CD4-positive, alpha-beta T cell treated with Interleukin-21 for 1 hour (primary cell): ENCODE measurements around the gene ERC2.

Experiments
- DNase-seq: peaks from one replicate; pipeline ENCODE4 v3.0.0-alpha.2; 2020

ERC2 gene

DNA sequence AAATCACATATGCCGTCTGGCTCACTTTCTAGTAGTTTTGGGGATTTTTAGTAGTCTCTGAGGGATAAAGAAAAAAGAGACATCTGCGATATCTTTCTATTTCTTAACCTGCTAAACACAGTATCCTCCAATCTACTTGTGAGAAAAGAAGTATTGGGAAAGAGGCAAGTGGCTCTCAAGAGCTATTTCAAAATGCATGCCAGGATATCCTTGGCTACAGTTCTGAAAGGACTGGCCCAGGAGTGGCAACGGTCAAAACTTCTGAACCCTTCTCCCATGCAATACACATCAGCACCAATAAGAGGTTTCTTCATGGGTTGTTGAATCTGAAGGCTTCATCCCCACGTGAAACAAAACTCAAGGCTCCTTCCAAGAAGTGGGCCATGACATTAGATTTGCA is 777.1 kb downstream of the ERC2 start:
- DNase-seq, result no peak

DNA sequence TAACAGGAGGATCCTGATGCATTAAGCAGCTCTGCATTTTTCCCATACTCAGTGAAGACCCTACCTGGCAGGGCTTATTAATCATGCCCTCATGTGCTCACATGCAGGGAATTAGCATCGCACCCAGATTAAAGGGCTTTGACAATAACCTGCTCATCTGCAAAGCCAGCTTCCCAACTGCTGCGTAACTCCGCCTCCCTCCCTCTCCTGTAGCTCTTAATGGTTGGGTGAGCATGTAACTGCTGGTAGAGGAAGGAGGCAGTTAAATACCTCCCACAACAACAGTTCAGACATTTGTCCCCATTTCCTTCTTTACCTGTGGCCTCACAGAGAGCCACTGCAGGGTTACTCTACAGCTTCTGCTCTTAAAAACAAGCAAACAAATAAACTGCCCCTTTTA is 777.5 kb downstream of the ERC2 start:
- no peak for DNase-seq

DNA sequence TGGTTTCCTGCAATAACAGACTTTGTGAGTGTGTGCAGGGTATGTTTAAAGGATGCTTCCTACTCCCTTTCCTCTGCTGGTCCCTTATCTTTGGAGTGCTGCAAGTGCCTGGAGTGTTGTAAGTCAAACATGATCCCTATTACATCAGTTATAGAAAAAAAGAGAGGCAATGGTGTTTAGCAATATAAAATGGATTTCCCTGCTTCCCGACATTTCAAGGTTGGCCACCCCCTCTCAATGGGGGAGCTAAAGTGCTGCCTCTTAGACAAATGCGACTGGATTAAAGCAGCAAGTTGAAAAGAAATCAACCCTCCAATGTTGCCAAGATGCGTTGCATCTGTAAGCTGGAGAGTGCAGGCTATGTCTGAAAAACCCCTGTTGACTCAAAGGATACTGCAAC is 778.1 kb downstream of the ERC2 start:
- DNase-seq, result no peak

- no peak for DNase-seq
Measured at GRCh38 chr3:55688154-55688553, 780.1 kb downstream of the ERC2 start.

DNA sequence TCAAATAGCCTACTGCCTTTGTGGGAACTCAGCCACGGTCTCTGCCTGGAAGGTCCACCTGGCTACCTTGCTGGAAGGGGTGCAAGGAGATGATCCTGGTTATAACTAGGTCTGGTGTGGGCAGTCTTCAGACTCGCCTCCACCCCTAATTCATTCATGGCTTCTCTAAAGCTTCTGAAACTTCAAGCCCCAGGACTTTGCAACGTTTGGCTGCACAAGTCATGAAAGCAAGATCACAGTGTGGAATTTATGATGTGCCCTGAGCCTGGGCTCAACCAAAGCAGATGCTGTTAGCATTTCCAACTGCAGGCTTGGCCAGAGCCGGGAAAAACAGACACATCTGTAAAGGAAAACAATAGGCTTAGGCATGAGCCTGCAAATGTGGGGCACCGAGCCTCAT is 780.7 kb downstream of the ERC2 start:
- no peak for DNase-seq

DNA sequence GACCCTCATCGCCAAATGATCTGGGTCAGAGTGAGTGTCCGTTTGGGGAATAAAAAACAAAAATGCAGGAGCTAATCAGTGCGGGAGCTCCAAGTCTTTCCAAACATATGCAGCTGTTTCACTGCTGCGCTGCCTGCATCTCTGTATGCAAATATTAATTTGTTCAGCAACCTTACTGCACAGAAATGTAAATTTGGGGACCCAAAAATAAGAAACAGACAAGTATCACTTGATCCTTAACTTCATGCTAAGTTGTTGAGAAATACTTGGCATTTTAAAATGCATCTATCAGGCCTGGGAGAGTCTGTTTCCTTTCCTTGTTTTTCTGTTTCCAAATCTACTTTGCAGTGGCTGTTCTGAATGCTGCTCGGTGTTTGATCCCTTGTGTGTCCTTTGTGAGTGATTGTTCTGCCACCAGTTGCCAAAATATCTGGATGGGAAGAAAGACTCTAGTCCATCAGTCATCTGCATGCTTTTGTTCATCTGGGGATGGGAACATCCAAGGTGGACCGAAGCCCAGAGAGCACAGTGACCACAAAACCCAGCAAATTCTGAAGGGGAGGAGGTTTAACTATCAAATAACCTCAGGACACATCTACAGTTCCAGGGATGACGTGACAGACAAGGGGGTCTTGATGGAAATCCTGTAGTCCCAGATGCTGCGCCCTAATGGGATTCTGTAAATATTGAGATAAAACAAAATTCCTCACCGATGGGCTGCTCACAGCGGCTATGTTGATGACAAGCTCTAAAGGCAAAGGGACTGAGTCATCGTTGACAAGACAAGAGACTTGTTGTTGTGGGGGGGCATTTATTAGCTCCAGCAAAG is 781.6 kb downstream of the ERC2 start:
- DNase-seq, result no peak

DNA sequence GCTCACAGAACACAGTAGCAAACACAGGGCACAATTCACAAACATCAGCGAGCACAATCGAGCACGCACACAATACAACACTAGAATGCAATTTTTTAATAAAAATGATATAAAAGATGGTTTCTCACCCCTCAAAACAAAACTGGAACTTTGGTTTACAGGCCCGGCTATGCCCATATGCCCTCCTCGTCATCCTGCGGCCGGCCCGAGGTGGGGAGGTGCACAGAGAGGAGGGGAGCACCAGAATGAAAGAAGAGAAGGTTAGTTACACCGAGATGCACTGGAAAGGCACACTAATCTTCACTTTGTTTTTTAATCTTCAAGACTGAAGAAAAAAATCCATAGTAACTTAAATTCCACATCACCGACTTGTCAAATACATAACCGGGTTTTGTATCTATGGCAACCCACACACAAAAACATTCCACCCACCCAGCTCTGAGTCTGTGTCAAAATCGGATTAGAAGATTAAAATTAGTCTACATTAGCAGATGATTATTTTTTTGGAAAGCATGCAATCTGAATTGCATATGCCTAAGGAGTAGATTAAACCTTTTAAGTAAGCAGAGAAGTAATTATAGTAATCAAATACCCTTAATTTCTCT is 784.5 kb downstream of the ERC2 start:
- no peak for DNase-seq

- DNase-seq, result no peak
Measured at GRCh38 chr3:55682461-55682860, 785.8 kb downstream of the ERC2 start.

DNA sequence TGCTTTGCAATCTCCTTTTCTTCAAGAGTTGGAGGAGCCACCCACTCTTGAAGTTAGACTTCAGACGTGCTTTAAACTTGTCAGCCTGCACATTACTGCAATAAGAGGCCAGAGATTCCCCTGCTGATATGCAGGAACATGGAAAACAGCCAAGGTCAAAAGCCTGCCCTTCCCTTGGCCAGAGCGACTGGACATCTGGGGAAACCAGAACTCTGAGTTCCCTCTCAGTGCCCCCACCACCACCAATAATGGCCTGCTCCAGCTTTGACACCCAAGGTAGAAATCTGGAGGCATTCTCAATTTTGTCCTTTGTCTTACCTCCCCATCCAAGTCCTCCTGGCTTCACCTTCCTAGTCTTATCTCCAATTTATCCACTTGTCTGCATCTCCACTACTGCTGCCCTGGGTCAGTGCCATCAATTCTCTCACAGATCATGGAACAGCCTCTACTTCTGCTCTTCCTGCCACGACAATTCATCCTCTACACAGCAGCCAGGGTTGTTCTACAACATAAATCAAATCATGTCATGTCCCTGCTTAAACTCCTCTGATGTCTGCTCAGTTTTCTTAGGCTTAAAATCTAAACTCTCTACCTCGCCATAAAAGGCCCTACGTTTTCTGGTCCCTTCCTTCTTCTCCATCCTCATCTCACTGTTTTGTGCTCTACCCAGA is 789.6 kb downstream of the ERC2 start:
- no peak for DNase-seq

- no peak for DNase-seq
Measured at GRCh38 chr3:55676643-55677042, 791.6 kb downstream of the ERC2 start.

DNA sequence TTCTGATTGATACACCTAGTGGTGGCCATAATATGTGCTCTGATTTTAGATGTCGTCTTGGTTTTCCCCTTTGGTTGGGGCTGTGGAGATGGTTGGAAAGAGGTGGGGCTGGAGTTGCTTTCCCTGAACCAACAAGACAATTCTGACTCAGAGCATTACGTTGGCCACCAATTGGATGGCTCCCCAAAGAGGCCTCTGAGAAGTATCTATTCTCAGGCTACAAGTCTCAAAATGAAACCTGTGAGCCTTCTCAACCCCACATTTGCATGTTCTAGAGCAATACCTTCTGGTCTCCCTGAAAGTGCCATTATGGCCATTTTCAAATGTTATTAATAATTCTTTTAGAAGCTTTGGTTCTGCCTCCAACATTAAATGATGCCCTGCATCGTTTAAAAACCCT is 792.8 kb downstream of the ERC2 start:
- DNase-seq, result no peak

- DNase-seq, result no peak
Measured at GRCh38 chr3:55673764-55674163, 794.5 kb downstream of the ERC2 start.

GRCh38 chr3:55669133-55669532 is 799.1 kb downstream of the ERC2 start:
- DNase-seq, result no peak

DNA sequence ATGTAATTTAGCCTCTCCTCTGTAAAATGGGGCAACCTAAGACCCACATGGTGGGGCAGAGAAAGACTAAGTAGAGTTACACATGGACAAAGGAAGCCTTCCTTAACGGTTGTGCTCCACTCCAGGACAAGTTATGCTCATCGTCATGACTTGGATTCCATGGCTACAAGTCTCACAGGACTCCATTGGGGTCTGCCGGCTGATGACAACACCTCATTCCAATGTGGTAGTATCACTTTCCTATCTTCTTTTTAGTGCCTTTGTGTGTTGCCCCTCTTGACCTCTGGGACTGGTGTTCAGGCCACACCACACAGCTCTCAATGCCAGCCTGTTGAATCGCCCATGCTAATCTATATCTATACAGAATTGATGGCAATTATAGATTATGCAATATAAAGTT is 799.9 kb downstream of the ERC2 start:
- no peak for DNase-seq

DNA sequence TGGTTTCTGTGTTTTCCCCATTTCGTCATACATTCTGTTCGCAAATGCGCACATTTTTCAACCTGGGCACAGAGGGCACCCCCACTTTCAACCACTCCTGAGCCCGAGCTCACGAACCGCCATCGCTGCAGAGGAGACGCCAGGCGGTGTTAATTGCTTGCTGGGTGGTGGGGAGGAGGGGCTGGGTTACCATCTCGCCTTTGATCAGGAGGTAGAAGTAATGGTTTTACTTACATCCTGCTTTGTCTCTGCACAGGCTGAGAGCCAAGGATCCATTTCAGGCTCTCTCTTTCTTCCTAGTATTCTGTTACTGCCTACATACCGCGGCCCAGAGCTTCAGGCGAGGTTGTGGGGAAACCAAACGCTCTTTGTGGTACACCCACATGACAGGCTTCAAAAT is 803.9 kb downstream of the ERC2 start:
- no peak for DNase-seq

- DNase-seq, result no peak
Measured at GRCh38 chr3:55662683-55663082, 805.6 kb downstream of the ERC2 start.

- DNase-seq, result no peak
Measured at GRCh38 chr3:55661571-55661970, 806.7 kb downstream of the ERC2 start.

DNA sequence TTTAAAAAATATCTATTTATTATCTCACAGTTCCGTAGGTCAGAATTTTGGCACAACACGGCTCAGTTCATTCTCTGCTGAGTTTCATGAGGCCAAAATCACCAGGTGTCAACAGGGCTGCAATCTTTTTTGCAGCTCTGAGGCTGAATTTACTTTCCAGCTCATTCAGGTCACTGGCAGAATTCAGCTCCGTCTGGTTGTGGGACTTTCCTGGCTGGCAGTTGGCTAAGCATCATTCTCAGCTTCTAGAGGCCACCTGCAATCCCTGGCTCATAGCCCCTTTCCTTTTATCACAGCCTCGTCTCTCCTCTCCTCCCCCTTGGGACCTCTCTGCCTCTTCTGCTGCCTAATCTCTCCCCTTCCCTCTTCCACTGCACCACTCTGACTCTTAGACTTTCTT is 807.1 kb downstream of the ERC2 start:
- DNase-seq, result no peak

DNA sequence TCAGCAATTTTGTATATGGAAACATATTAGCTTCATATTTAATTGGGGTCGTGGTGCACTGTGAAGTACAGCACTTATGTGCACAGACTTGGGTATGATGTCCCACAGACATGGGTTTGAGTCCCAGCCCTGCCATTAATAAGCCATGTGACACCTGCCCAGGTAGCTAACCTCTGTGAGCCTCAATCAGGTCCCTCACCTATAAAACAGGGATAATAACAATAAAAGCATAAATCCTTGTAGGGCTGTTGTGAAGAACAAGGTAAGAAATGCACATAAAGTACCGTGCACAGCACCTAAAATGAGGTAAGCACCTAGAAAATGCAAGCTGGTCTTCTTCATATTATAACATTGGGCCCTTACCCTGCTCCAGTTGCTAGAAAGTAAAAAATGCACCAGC is 807.6 kb downstream of the ERC2 start:
- no peak for DNase-seq

DNA sequence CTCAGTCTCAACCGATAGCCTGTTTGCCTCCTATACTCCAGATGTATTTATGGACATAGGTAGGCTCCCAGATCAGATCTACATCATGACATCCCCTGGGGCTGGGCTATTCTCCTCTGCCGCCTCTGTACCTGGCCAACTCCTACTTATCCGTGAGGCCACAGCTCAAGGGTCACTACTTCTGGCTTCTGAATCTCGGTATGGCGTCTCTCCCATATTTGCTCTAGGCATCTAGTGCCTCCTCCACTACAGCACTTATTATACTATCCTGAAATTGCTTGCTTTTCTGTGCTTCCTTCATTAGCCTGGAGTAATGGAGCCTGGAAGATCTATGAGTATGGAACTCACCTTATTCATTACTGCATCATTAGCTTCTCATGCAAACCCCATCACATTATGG is 808.6 kb downstream of the ERC2 start:
- DNase-seq, result no peak

GRCh38 chr3:55658690-55659562 is 809.3 kb downstream of the ERC2 start:
- no peak for DNase-seq

DNA sequence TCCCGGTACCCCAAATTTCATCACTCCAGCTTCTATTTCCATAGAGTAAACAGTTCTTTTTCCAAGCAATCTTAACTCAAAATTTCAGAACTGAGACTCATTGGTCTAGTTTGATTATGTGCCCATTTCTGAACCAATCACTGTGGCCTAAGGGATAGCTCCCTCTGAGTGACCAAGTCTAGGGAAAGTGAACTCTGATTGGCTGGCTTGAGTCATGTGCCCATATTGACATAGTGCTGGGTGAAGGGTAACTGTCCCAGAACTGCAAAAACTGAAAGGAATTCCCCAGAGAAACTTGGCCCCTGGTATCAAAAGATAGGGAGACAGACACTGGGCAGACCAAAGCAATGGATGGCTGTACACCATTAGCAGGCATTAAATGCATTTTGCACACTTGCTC is 810.0 kb downstream of the ERC2 start:
- no peak for DNase-seq

GRCh38 chr3:55655544-55655943 is 812.7 kb downstream of the ERC2 start:
- no peak for DNase-seq
